Upper lobe of left lung (tissue), 6 donors: ENCODE data around the gene FAM227A. TPM values are rescaled to one million over a fixed set of nuclear protein-coding genes. Genes with fewer than 3 reads are reported as not detected.
"Not testable (repeated sequence)": the region's sequence is repeated elsewhere in the genome, so short reads cannot be mapped to it uniquely, and the experiment has no call there.

ENCODE experiments used
- ATAC-seq, 2 donors: fragments of 200-7000 bp; cut with Tn5 transposase; one replicate each; pipeline ENCODE4 v1.9.1; 2022; ENCODE audit warnings: mild to moderate bottlenecking in 2 of 2, moderate library complexity in 2 of 2; ENCODE audit not compliant: low FRiP score in 2 of 2
- DNase-seq, 2 donors: peaks; one replicate each; pipeline ENCODE4 v3.0.0-alpha.2; 2019 to 2020
- H3K27ac ChIP-seq, 4 donors: fragments of 200-600 bp; sonication (generic); one replicate each; pipeline ENCODE4 v1.5.1; 2016 to 2019
- H3K27me3 ChIP-seq, 4 donors: fragments of 200-600 bp; sonication (generic); one replicate each; pipeline ENCODE4 v1.5.1; 2017 to 2019
- H3K36me3 ChIP-seq, 4 donors: fragments of 200-600 bp; sonication (generic); one replicate each; pipeline ENCODE4 v1.5.1; 2016 to 2019
- H3K4me1 ChIP-seq, 4 donors: fragments of 200-600 bp; sonication (generic); one replicate each; pipeline ENCODE4 v1.5.1; 2018 to 2019
- H3K4me3 ChIP-seq, 4 donors: fragments of 200-600 bp; sonication (generic); one replicate each; pipeline ENCODE4 v1.5.1; 2017 to 2019; ENCODE audit warnings: mild to moderate bottlenecking in 2 of 4, moderate library complexity in 1 of 4
- H3K9me3 ChIP-seq, 4 donors: fragments of 200-600 bp; sonication (generic); one replicate each; pipeline ENCODE4 v1.5.1; 2018 to 2019
- CTCF ChIP-seq, 6 experiments: fragments of 450-650 bp in 4 of 6; fragments of 200-600 bp in 2 of 6; sonication (generic) in 2 of 6; IDR thresholded peaks; one replicate each; pipeline ENCODE4 v1.5.1; 2016 to 2019; ENCODE audit warnings: antibody characterized with exemption in 6 of 6
- EP300 ChIP-seq, 4 donors: sonication (generic); formaldehyde crosslinking; IDR thresholded peaks; one replicate each; pipeline ENCODE4 v1.5.1; 2017; ENCODE audit warnings: antibody characterized with exemption in 4 of 4, control low read depth in 2 of 4
- POLR2A ChIP-seq, 4 donors: fragments of 450-650 bp; IDR thresholded peaks; one replicate each; pipeline ENCODE4 v1.5.1; 2016 to 2017; ENCODE audit warnings: antibody characterized with exemption in 4 of 4, mild to moderate bottlenecking in 2 of 4
- POLR2AphosphoS5 ChIP-seq, 2 donors: sonication (generic); formaldehyde crosslinking; IDR thresholded peaks; one replicate each; pipeline ENCODE4 v1.5.1; 2017; ENCODE audit warnings: antibody characterized with exemption in 2 of 2
- WGBS, 2 donors: methylation state at CpG; one replicate each; pipeline ENCODE4 v1.1.5; 2017 to 2018; 5-methylcytosine and 5-hydroxymethylcytosine counted together
- total RNA-seq, 6 donors: library from RNA; depleted of rRNA in 4 of 6; stranded (reverse); fragments of >200 nt in 4 of 6; gene quantifications; one replicate each; pipeline versions ENCODE4 v1.1.0 to v1.2.1, GENCODE V29; 2016 to 2021
- donor health status: DM: no; HTN: no; CAD: no; lungs with moderate emphysema.
- donor health status: DM: no; HTN: yes; CAD: no; lungs with severe emphysema.

Gene FAM227A
- total RNA-seq, 6 donors from 2014 or later: 0.49 to 21.3 (median 8.3) TPM

DNA sequence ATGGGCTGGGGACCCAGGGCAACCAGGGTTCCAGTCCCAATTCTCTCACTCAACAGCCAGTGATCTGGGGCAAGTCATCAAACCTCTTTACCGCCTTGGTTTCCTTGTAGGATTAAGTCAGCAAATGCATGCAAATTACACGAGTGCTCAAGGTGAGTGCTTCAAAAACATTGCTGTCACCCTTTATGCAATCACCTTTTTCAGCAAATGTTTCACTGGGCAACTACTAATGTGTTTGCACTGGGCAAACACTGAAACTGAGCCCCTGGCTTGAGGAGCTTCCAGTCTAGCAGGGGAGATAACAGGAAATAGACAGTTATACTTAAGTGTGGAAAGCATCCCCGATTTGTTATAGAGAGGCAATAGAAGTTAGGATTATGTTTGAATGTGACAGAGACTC lies 48.5 kb downstream of the FAM227A start:
- ATAC-seq (no peak), DNase-seq (no peak)
- H3K4me1 ChIP-seq: no peaks in the 10 kb centered on the region
- 68 to 75% methylated on average over 3 of the region's 3 CpGs for WGBS, 2 donors
- H3K36me3 ChIP-seq: no peaks in the 10 kb centered on the region
- no peak overlapping the region for H3K4me3 ChIP-seq
- no peak overlapping the region for H3K27ac ChIP-seq
- TF ChIP-seq EP300 (IDR thresholded peaks at IDR 0.05) (no peak), CTCF (IDR thresholded peaks at IDR 0.05) (no peak), POLR2AphosphoS5 (IDR thresholded peaks at IDR 0.05) (no peak), POLR2A (IDR thresholded peaks at IDR 0.05) (no peak)
- no peaks in the 10 kb centered on the region for H3K27me3 ChIP-seq
- H3K9me3 ChIP-seq: no peaks in the 10 kb centered on the region

DNA sequence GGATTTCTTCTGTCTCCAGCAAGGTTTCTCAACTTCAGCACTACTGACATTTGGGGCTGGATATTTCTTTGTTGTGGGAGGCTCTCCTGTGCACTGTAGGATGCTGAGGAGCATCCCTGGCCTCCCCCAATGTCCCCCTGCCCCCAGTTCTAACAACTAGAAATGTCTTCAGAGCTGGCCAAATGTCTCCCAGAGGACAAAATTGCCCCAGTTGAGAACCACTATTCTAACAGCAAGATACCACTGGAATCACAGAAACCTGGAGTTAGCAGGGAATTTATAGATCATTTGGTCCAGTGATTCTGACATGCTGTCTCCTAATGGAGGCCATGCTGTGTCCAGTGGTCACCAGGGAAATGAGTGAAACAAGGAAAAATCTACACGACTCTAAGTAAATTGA lies 54.0 kb downstream of the FAM227A start:
- DNase-seq (no peak), ATAC-seq (no peak)
- Histone ChIP-seq H3K27me3 (no peaks in the 10 kb centered on the region), H3K4me1 (no peaks in the 10 kb centered on the region), H3K27ac (no peak overlapping the region), H3K9me3 (no peaks in the 10 kb centered on the region), H3K36me3 (no peaks in the 10 kb centered on the region), H3K4me3 (no peak overlapping the region)
- no peak for TF ChIP-seq POLR2A (IDR thresholded peaks at IDR 0.05)
- TF ChIP-seq EP300 (IDR thresholded peaks at IDR 0.05): no peak
- no peak for TF ChIP-seq CTCF (IDR thresholded peaks at IDR 0.05)
- no peak for TF ChIP-seq POLR2AphosphoS5 (IDR thresholded peaks at IDR 0.05)
- 79 to 83% methylated on average over 1 of the region's 1 CpG for WGBS, 2 donors

GRCh38 chr22:38601221-38601764 lies 54.9 kb downstream of the FAM227A start:
- no peaks in the 10 kb centered on the region for H3K4me1 ChIP-seq
- no peak overlapping the region for H3K27ac ChIP-seq
- TF ChIP-seq POLR2AphosphoS5 (IDR thresholded peaks at IDR 0.05): no peak
- no peak for TF ChIP-seq EP300 (IDR thresholded peaks at IDR 0.05)
- TF ChIP-seq POLR2A (IDR thresholded peaks at IDR 0.05): no peak
- TF ChIP-seq CTCF (IDR thresholded peaks at IDR 0.05): no peak
- WGBS, 2 donors: 87 to 90% methylated on average over 2 of the region's 2 CpGs
- DNase-seq (no peak), ATAC-seq (no peak)
- no peaks in the 10 kb centered on the region for H3K36me3 ChIP-seq
- H3K27me3 ChIP-seq: no peaks in the 10 kb centered on the region
- H3K9me3 ChIP-seq: no peaks in the 10 kb centered on the region
- H3K4me3 ChIP-seq: no peak overlapping the region

- DNase-seq (peak in 1 of 2 donors; percentile 50), ATAC-seq (no peak)
- H3K27me3 ChIP-seq: no peaks in the 10 kb centered on the region
- H3K4me3 ChIP-seq: no peak overlapping the region
- TF ChIP-seq POLR2A (IDR thresholded peaks at IDR 0.05) (no peak), EP300 (IDR thresholded peaks at IDR 0.05) (no peak), POLR2AphosphoS5 (IDR thresholded peaks at IDR 0.05) (no peak), CTCF (IDR thresholded peaks at IDR 0.05) (no peak)
- H3K9me3 ChIP-seq: no peaks in the 10 kb centered on the region
- no peak overlapping the region for H3K27ac ChIP-seq
- H3K36me3 ChIP-seq: no peaks in the 10 kb centered on the region
- 92 to 96% methylated on average over 3 to 10 of the region's 10 CpGs for WGBS, 2 donors
- H3K4me1 ChIP-seq: no peaks in the 10 kb centered on the region
These were observed 56.7 kb downstream of the FAM227A start for GRCh38 chr22:38599466-38599865.

DNA sequence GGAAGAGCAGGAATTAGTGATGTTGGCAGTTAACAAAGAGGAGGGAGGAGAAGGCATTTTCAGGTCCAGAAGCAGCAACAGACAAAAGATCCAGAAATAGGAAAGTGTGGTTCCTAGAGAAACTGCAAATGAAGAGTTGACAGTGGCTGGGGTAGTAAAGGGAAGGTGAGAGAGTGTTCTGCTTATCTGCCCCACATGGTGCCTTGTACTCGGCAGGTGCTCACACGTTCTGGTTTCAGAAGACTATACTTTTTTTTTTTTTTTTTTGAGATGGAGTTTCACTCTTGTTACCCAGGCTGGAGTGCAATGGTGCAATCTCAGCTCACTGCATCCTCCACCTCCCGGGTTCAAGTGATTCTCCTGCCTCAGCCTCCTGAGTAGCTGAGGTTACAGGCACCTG lies 73.3 kb downstream of the FAM227A start:
- not testable (repeated sequence) for ATAC-seq, H3K27ac ChIP-seq, H3K9me3 ChIP-seq, DNase-seq, H3K27me3 ChIP-seq, H3K36me3 ChIP-seq, H3K4me1 ChIP-seq, H3K4me3 ChIP-seq
- WGBS, 2 donors: 75 to 84% methylated on average over 3 of the region's 3 CpGs
